ENCODE results near the gene PLAGL1.

- TF ChIP-seq RAD21 (IDR thresholded peaks at IDR 0.05) = no peak
- no peak for TF ChIP-seq CTCF (IDR thresholded peaks at IDR 0.05; ENCODE audit: low read depth, low read length, missing input control)
- no peak for TF ChIP-seq TAF1 (conservative IDR thresholded peaks at IDR 0.05)
- no peak for TF ChIP-seq ZBTB33 (IDR thresholded peaks at IDR 0.05)
- no peak for TF ChIP-seq SP1 (IDR thresholded peaks at IDR 0.05)
- TF ChIP-seq ATF3 (IDR thresholded peaks at IDR 0.05) = no peak
- no peak for TF ChIP-seq GABPA (IDR thresholded peaks at IDR 0.05 in 1 of 2, conservative IDR thresholded peaks at IDR 0.05 in 1 of 2)
- TF ChIP-seq MAX (IDR thresholded peaks at IDR 0.05) = no peak
- TF ChIP-seq YY1 (IDR thresholded peaks at IDR 0.05) = no peak
- no peak for TF ChIP-seq RXRA (IDR thresholded peaks at IDR 0.05)
- no peak for TF ChIP-seq EGR1 (IDR thresholded peaks at IDR 0.05; ENCODE audit: low read depth in 2 of 2)
- TF ChIP-seq REST (IDR thresholded peaks at IDR 0.05) = no peak
Measured at GRCh38 chr6:144006736-144007477, 1.2 kb downstream of the PLAGL1 start.
